Measurements from ENCODE around the gene VKORC1L1. TPM values are rescaled to one million over a fixed set of nuclear protein-coding genes. Genes with fewer than 3 reads are reported as not detected.

VKORC1L1 gene
- 14.2 and 15.2 TPM in 2 replicates for total RNA-seq

DNA sequence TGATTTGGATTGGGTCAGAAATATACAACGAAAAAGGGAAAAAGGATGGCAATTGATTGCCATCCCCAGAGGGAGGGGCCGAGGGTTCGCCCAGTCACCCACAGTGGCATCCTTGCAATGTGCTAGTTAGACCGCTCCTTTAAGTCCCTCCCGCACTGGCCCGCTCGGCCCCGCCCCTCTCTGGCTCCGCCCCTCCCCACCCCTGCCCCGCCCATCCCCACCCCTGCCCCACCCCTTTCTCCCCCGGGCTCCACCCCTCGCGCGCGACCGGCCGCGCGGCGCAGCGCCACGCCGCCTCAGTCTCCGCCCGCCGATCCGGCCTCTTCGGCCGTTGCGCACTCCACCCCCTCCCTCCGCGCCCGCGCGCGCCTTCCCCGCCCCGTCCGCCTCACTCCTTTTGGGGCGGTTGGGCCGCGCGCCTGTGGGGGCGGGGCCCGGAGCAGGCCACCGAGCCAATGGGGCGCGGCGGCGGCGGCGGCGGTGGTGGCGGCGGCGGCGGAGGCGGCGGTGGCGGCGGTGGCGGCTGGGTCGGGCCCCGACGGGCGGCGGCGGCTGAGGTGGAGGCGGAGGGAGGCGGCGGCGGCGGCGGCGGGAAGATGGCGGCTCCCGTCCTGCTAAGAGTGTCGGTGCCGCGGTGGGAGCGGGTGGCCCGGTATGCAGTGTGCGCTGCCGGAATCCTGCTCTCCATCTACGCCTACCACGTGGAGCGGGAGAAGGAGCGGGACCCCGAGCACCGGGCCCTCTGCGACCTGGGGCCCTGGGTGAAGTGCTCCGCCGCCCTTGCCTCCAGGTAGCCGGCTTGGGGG lies at the start of gene VKORC1L1:
VKORC1L1 (plus strand) TSS at position 299 of the 806 bp plus-strand sequence; CDS start at position 597, 298 bp downstream.

GRCh38 chr7:65981965-65982792 lies 109.3 kb downstream of the VKORC1L1 start, which contains the start of gene GUSB:
GUSB (minus strand) TSS chr7:65982213; CDS start chr7:65982183, 30 bp downstream.

Other genes starting within 250 kb of the VKORC1L1 start
- 18.3 and 34.9 TPM in 2 replicates for gene GUSB, start 109.1 kb downstream of the VKORC1L1 start, total RNA-seq
- gene ASL, start 202.7 kb downstream of the VKORC1L1 start, total RNA-seq = 29.2 and 56.1 TPM in 2 replicates
- 24.9 and 30.0 TPM in 2 replicates for gene CRCP, start 241.8 kb downstream of the VKORC1L1 start, total RNA-seq